ENCODE results near the gene TTLL7. TPM values are rescaled to one million over a fixed set of nuclear protein-coding genes. Genes with fewer than 3 reads are reported as not detected.

Gene TTLL7
- total RNA-seq, 1 experiment from 2014 or later, result 6.6 TPM

GRCh38 chr1:83827741-83828140 is 171.2 kb downstream of the TTLL7 start:
- Histone ChIP-seq H2BK12ac (ENCODE audit: insufficient read length, low read depth, low read length) (no peak overlapping the region), H2BK120ac (ENCODE audit: low read depth, low read length, poor library complexity, severe bottlenecking) (no peak overlapping the region), H3K9me3 (ENCODE audit: control insufficient read depth, low read depth, low read length) (no peaks in the 10 kb centered on the region), H3K27ac (ENCODE audit: insufficient read length, low read depth, low read length) (no peak overlapping the region), H2AFZ (ENCODE audit: low read length) (no peak overlapping the region), H3K4me1 (ENCODE audit: insufficient read depth, low read length) (no peaks in the 10 kb centered on the region), H3K23me2 (ENCODE audit: insufficient read length, low read depth, low read length, poor library complexity, severe bottlenecking) (no peaks in the 10 kb centered on the region), H2AK5ac (ENCODE audit: insufficient read length, low read length) (no peak overlapping the region), H3K14ac (ENCODE audit: insufficient read depth, low read length) (no peak overlapping the region), H3K18ac (ENCODE audit: insufficient read length, low read depth, low read length) (no peak overlapping the region), H4K91ac (ENCODE audit: insufficient read length, low read depth, low read length) (no peak overlapping the region), H4K5ac (ENCODE audit: insufficient read length, low read depth, low read length) (no peak overlapping the region), H3K4ac (ENCODE audit: low read depth, low read length) (no peak overlapping the region), H3K56ac (ENCODE audit: insufficient read length, low read depth, low read length) (no peak overlapping the region), H3K23ac (ENCODE audit: insufficient read length, low read depth, low read length) (no peak overlapping the region), H2BK15ac (ENCODE audit: low read depth, low read length) (no peak overlapping the region), H4K8ac (replicated peaks; ENCODE audit: insufficient read length, low read depth, low read length) (no peak overlapping the region), H2BK5ac (ENCODE audit: insufficient read length, low read length) (no peak overlapping the region), H3T11ph (ENCODE audit: low read length) (no peak overlapping the region), H2BK20ac (ENCODE audit: low read depth, low read length, poor library complexity, severe bottlenecking) (no peak overlapping the region), H3K9ac (ENCODE audit: extremely low read depth, insufficient read length, low read length) (no peak overlapping the region), H3K27me3 (ENCODE audit: insufficient read depth, low read length) (no peaks in the 10 kb centered on the region), H3K4me2 (ENCODE audit: insufficient read depth, insufficient read length, low read length) (no peak overlapping the region), H3K79me2 (ENCODE audit: insufficient read depth, low read length) (no peaks in the 10 kb centered on the region), H3K79me1 (ENCODE audit: insufficient read depth, low read depth, low read length, poor library complexity, severe bottlenecking) (no peaks in the 10 kb centered on the region), H4K20me1 (ENCODE audit: control insufficient read depth, insufficient read depth, insufficient read length) (no peaks in the 10 kb centered on the region)
- Mint-ChIP-seq H3K9me3 (peaks cover 0 to 2% of the 10 kb centered on the region in 2 experiments; a peak in 1 of 5 replicates), H3K4me1 (peaks cover 0 to 3% of the 10 kb centered on the region in 2 experiments; a peak in 2 of 4 replicates), H3K27me3 (ENCODE audit: low read depth) (no peaks in the 10 kb centered on the region), H3K4me3 (no peak overlapping the region), H3K27ac (no peak overlapping the region), H3K36me3 (ENCODE audit: insufficient read depth in 1 of 3, low read depth in 3 of 3) (no peaks in the 10 kb centered on the region)
- no peak for DNase-seq
- TF ChIP-seq CTCF (conservative IDR thresholded peaks at IDR 0.05), result no peak
- WGBS (ENCODE audit: extremely low coverage, insufficient read length, low lambda C conversion rate), result no CpG with 5 or more reads among the region's 2 CpGs
